DMS79 (cell line): ENCODE results near the gene NUP62CL.

Experiments
- DNase-seq: peaks from one replicate; lab custom pipeline; 2025; lab: John Stamatoyannopoulos, UW

Gene NUP62CL

GRCh38 chrX:107146670-107147069 lies 59.6 kb downstream of the NUP62CL start:
- DNase-seq = no peak

GRCh38 chrX:107135965-107136307 lies 70.3 kb downstream of the NUP62CL start:
- no peak for DNase-seq

- DNase-seq = no peak
Measured at GRCh38 chrX:107135049-107135964, 70.9 kb downstream of the NUP62CL start.

GRCh38 chrX:107123750-107124149 lies 82.5 kb downstream of the NUP62CL start:
- no peak for DNase-seq

- no peak for DNase-seq
Measured at GRCh38 chrX:107119283-107119682, 87.0 kb downstream of the NUP62CL start.

- peak; percentile 87 for DNase-seq
Measured at GRCh38 chrX:107118322-107119147, 87.7 kb downstream of the NUP62CL start, which contains the start of gene RBM41. RBM41 (minus strand) TSS chrX:107118822; CDS start chrX:107118773, 49 bp downstream.

- no peak for DNase-seq
Measured at GRCh38 chrX:107117993-107118321, 88.3 kb downstream of the NUP62CL start.

- DNase-seq = no peak
Measured at GRCh38 chrX:107107459-107107858, 98.8 kb downstream of the NUP62CL start.

GRCh38 chrX:107102980-107103379 lies 103.3 kb downstream of the NUP62CL start:
- DNase-seq = no peak

GRCh38 chrX:107076158-107076557 lies 130.1 kb downstream of the NUP62CL start:
- no peak for DNase-seq
